HL-60 (cell line): ENCODE measurements around the gene ZMIZ1.

Experiments used
- POLR2AphosphoS5 ChIP-seq: IDR thresholded peaks from 2 replicates; pipeline ENCODE4 v1.6.1; 2012; ENCODE audit warnings: low read depth
- SPI1 ChIP-seq: IDR thresholded peaks from 2 replicates; pipeline ENCODE4 v1.6.1; 2012; ENCODE audit warnings: low read depth, mild to moderate bottlenecking, borderline replicate concordance
- TF ChIP-seq, protein P1 (sequence below): IDR thresholded peaks from 2 replicates; pipeline ENCODE4 v1.6.1; 2012; ENCODE audit warnings: low read depth; ENCODE audit not compliant: insufficient replicate concordance
- TF ChIP-seq, protein P2 (sequence below): IDR thresholded peaks from one replicate; pipeline ENCODE4 v1.5.1; 2011; ENCODE audit warnings: low read length, control low read depth, inconsistent platforms; ENCODE audit not compliant: insufficient read depth

DNA sequence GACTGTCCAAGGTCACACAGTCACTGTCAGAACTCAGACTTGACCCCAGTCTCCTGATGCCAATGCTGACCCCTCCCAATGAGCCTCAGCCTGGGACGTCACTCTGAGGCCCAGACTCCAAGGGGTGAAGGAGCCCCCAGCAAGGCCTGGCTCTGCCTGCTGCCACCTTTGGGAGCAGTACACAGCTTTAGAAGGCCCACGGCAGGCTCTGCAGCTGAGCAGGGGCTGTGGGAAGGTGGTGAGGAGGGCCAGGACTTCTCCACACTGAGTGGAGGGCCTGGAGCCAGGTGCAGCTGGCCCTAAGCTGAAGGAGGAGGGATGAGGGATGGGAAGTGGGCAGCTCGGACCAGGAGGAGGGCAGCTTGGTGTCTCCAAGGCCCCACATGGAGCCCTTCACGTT is 23.9 kb upstream of the ZMIZ1 start:
- TF ChIP-seq, protein P1, sequence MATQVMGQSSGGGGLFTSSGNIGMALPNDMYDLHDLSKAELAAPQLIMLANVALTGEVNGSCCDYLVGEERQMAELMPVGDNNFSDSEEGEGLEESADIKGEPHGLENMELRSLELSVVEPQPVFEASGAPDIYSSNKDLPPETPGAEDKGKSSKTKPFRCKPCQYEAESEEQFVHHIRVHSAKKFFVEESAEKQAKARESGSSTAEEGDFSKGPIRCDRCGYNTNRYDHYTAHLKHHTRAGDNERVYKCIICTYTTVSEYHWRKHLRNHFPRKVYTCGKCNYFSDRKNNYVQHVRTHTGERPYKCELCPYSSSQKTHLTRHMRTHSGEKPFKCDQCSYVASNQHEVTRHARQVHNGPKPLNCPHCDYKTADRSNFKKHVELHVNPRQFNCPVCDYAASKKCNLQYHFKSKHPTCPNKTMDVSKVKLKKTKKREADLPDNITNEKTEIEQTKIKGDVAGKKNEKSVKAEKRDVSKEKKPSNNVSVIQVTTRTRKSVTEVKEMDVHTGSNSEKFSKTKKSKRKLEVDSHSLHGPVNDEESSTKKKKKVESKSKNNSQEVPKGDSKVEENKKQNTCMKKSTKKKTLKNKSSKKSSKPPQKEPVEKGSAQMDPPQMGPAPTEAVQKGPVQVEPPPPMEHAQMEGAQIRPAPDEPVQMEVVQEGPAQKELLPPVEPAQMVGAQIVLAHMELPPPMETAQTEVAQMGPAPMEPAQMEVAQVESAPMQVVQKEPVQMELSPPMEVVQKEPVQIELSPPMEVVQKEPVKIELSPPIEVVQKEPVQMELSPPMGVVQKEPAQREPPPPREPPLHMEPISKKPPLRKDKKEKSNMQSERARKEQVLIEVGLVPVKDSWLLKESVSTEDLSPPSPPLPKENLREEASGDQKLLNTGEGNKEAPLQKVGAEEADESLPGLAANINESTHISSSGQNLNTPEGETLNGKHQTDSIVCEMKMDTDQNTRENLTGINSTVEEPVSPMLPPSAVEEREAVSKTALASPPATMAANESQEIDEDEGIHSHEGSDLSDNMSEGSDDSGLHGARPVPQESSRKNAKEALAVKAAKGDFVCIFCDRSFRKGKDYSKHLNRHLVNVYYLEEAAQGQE = no peak
- TF ChIP-seq, protein P2, sequence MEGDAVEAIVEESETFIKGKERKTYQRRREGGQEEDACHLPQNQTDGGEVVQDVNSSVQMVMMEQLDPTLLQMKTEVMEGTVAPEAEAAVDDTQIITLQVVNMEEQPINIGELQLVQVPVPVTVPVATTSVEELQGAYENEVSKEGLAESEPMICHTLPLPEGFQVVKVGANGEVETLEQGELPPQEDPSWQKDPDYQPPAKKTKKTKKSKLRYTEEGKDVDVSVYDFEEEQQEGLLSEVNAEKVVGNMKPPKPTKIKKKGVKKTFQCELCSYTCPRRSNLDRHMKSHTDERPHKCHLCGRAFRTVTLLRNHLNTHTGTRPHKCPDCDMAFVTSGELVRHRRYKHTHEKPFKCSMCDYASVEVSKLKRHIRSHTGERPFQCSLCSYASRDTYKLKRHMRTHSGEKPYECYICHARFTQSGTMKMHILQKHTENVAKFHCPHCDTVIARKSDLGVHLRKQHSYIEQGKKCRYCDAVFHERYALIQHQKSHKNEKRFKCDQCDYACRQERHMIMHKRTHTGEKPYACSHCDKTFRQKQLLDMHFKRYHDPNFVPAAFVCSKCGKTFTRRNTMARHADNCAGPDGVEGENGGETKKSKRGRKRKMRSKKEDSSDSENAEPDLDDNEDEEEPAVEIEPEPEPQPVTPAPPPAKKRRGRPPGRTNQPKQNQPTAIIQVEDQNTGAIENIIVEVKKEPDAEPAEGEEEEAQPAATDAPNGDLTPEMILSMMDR = no peak
- TF ChIP-seq SPI1 (no peak), POLR2AphosphoS5 (no peak)
